GM19468 (cell line): Measurements from ENCODE around the gene VPS52.
"Not testable (repeated sequence)": the region's sequence is repeated elsewhere in the genome, so short reads cannot be mapped to it uniquely, and the experiment has no call there.

ENCODE experiments used
- ATAC-seq: cut with Tn5 transposase; IDR thresholded peaks from one replicate; pipeline ENCODE4 v1.9.1; 2021; ENCODE audit warnings: mild to moderate bottlenecking, moderate library complexity, moderate number of reproducible peaks; ENCODE audit not compliant: unreplicated experiment; ENCODE audit errors: extremely low read depth

VPS52 gene

DNA sequence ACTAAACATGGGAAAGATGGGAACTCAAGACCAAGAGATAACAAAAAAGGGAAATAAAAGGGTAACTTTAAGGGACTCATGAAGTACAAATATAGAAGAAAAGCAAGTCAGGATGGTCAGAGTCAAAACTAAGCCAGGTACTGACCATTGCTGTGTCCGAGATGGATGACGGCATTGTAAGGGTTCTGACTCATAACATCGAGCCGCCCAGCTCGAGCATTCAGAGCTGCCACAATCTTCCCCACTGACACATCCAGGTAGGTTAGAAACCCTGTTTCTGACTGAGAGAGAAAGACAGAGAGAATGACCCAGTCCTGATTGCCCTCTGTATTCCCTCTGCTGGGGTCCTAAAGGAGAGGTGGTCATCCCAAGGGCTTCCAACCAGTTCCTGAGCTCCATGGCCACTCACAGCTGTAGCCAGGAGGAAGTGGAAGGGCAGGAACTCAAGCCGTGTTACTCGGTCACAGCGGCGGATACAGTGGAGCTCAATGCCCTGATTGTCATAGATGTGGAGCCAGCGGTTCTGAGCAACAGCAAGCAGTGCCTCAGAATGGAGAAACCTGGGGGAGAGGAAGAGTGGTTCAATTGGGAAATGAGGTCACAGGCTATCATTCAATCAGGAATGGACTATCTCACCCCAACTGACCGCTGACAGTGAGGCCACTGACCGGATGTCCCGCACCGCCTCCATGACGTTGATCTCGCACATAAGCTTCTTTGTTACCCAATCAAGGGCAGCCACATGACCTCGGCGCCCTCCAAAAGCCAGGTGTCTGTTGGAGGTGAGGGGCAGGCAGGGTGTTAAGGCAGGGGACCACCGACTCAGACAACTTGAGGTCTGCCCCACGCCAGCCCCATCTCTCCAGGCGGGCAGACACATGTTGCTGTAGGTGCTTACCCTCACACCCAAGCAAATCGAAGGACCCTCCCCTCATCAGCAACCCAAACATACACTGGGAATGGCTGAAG, 15.6 kb upstream of the VPS52 start:
- no peak for ATAC-seq

GRCh38 chr6:33285214-33285613, 13.5 kb upstream of the VPS52 start:
- ATAC-seq: not testable (repeated sequence)

- ATAC-seq: no peak
Measured at GRCh38 chr6:33280539-33280938, 8.9 kb upstream of the VPS52 start.

DNA sequence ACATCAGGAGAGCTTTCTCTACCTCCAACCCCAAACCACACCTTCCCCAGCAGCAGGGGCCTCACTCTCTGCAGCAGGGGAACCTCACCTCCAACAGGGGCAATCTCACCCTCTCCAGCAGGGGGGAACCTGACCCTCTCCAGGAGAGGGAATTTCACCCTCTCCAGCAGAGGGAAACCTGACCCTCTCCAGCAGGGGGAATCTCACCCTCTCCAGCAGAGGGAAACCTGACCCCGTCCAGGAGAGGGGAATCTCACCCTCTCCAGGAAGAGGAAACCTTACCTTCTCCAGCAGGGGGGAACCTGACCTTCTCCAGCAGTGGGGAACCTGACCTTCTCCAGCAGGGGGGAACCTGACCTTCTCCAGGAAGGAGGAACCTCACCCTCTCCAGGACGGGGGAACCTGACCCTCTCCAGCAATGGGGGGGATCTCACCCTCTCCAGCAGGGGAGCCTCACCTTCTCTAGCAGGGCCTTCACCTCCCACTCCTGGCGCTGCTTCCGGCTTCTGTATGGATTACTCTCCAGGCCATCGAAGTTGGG, 8.4 kb upstream of the VPS52 start:
- no peak for ATAC-seq

- ATAC-seq: no peak
Measured at GRCh38 chr6:33279257-33279695, 7.6 kb upstream of the VPS52 start.

DNA sequence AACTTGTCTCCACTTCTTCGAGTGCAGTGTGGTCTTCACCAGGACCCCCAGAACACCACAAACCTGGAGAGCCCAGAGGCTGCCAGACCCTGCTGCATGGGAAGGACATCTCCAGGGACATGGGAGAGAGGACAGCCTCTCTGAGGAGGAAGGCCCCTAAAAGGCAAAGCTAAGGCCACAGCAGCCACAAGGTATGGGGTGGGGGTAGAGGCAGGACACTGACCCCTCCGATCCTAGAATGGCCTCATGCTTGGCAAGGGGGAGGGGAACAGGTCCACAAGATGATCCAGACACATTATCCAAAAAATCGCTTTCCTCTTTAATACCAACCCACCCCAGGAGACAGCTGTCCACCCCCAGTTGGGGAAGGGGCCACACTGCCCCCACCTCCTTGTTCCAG, 7.1 kb upstream of the VPS52 start:
- ATAC-seq: no peak

DNA sequence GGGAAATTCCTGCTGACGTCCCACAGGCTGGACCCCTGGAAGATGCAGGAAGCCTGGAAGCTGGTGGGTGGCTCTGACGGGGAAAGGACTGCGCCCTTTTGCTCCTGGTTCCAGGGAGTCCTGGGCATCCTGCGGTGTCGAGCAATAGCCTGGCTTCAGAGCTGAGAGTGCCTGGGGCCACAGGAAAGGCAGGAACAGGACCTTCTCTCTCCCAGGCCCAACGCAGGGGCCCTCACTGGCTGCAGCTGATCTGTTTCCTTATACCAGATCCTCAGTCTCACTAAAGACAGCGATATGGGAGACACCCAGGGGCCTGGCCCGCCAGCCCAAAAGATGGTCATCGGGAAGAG, 6.7 kb upstream of the VPS52 start:
- no peak for ATAC-seq

- no peak for ATAC-seq
Measured at GRCh38 chr6:33277663-33278391, 6.2 kb upstream of the VPS52 start.

- peak; percentile 15 for ATAC-seq
Measured at GRCh38 chr6:33276864-33277662, 5.4 kb upstream of the VPS52 start, which contains the start of gene B3GALT4. B3GALT4 (plus strand) TSS chr6:33277123; CDS start chr6:33277420, 297 bp downstream.

DNA sequence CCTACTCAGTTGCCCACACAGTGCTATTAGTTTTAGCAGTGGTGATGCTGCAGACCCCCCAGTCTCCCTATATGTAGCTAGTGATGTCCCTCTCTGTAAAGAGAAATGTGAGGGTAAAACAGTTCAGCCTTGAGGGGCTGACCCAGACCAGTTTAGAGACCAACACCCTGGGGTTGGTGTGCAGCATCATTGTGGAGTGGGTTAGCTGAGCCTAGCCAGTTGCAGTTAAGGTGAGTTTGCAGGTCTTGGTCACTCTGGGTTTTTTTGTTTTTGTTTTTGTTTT, 4.8 kb upstream of the VPS52 start:
- no peak for ATAC-seq

DNA sequence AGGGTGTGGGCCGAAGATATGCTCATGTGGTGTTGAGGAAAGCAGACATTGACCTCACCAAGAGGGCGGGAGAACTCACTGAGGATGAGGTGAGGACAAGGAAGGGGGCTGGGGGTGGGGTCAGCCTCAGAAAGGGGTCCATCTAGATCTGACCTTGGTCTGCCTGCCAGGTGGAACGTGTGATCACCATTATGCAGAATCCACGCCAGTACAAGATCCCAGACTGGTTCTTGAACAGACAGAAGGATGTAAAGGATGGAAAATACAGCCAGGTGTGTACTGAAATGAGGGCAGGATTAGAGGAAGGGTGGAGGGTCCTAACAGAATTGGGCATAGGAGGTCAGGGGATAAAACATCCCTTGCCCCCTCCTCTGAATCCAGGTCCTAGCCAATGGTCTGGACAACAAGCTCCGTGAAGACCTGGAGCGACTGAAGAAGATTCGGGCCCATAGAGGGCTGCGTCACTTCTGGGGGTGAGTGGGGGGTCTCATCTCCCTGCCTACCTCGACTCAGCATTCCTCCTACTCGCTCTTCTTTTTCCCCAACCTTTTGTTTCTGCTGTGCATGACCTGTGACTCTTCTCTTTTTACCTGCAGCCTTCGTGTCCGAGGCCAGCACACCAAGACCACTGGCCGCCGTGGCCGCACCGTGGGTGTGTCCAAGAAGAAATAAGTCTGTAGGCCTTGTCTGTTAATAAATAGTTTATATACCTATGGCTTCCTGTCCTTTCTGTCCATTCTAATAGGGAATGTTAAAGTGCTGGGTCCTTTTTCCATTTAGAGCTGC, 4.3 kb upstream of the VPS52 start:
- ATAC-seq: not testable (repeated sequence)

DNA sequence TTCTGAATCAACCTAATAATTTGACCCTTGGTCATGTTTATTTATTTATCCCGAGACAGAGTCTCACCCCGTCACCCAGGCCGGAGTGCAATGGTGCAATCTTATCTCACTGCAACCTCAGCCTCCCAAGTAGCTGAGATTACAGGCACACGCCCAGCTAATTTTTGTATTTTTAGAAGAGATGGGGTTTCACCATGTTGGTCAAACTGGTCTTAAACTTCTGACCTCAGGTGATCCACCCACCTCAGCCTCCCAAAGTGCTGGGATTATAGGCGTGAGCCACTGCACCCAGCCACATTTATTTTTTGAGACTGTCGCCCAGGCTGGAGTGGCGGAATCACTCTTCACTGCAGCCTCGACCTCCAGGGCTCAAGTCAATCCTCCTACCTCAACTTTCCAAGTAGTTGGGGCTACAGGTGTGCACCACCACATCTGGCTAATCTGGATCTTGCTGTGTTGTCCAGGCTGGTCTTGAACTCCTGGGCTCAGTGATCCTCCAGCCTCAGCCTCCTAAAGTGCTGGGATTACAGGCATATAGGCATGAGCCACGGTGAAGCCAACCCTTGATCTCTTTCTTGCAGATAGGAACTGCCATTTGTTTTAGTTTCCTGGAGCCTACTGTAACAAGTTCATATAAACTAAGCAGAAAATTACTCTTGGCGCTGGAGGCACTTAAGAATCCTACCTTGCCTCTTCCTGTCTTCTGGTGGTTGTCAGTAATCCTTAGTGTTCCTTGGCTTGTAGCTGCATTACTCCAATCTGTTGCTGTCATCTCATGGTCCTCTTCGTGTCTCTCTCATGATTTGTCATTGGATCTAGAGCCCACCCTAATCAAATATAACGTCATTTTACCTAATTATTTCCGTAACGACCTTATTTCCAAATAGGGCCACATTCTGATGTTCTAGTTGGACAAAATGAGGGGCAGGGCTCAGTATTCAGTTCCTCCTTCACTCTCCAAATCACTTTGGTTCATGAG, 2.5 kb upstream of the VPS52 start:
- no peak for ATAC-seq

DNA sequence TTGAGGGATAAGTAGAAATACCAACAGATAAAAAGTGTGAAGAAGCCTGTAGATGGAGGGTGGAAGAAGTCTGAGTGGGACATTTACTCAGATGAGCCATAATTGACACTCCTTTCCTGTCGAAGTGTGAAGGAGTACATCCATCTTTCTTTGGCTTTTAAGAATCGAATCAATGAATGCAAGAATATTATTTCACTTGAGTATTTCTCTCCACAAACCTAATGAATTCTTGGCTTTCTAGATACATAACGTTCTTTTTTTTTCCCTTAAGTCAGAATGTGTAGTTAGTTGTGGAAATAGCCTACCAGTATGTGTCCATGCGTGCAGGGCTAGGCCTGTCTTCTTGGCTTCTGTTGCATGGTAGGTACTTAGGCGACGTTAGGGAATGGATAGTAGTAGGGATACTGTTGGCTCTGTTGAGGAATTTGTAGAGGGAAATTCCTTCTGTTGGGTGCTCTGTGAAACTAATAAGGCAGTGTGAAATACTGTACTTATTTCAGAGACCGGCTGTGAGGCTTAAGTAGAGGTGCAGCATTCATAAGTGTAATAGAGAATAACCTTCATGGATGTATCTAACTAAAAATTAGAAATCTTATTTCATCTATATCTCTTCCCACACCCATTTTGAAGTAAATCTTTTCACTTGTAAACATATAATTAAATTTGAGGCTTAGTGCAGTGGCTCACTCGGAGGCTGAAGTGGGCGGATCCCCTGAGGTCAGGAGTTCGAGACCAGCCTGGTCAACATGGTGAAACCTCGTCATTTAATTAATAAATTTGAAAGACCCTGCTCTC, 1.6 kb upstream of the VPS52 start:
- ATAC-seq: no peak

- ATAC-seq: no peak
Measured at GRCh38 chr6:33272275-33273128, 826 bp upstream of the VPS52 start.

DNA sequence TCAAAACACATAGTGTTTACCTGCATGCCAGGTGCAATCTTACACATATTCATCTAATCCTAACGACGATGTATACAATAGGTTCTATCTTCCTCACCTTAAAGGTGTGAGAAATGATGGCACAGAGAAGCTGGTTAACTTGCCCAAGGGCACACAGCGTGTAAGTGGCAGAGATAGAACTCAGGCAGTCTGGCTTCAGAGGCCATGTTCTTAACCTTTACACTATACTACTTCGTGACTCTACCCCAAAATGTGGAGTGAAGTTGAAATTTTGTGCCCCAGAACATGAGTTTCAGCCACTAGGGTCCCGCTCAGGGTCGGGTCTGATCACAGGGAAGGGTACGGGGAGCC, 584 bp downstream of the VPS52 start:
- no peak for ATAC-seq

DNA sequence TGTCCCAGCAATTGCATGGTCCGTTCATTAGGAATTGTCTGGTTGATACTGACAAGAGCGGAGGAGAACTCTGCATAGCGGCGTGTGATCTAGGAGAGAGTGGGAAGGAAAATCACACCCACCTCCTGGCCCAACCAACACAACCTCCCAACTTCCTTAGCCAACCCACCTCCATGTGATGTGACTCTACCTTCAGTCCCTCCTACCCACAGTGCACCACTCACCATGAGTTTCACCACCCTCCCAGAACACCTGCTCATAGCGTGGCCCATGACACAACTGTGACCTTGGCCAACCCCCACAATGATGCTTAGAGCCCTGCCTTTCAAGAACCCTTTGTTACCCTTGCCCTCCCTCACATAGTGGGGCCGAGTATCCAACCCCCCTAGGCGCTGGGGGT, 7.7 kb downstream of the VPS52 start:
- no peak for ATAC-seq

GRCh38 chr6:33262490-33262889, 9.2 kb downstream of the VPS52 start:
- not testable (repeated sequence) for ATAC-seq
